Measurements from ENCODE around the gene NRAS.

The NRAS gene

DNA sequence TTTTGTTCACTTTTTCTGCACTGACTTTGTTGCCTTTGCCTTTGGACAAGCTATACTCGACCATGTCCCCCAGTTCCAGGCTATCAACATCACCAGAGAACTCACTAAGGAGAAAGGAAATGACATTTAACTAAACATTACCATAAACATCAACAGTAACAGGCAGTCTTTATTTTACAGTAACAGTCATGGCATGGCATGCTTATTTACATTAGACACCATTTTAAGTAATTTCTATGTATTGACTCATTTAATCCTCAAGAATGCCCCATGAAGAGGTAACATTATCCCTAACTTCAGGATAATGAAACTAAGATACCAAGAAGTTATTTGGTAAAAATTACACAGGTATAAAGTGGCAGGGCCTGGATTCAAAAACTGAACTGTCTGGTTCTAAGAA lies 8.7 kb upstream of the NRAS start:
- no peak for DNase-seq

- no peak for DNase-seq
Measured at GRCh38 chr1:114723915-114724314, 7.3 kb upstream of the NRAS start.

- no peak for DNase-seq
Measured at GRCh38 chr1:114723457-114723856, 6.9 kb upstream of the NRAS start.

DNA sequence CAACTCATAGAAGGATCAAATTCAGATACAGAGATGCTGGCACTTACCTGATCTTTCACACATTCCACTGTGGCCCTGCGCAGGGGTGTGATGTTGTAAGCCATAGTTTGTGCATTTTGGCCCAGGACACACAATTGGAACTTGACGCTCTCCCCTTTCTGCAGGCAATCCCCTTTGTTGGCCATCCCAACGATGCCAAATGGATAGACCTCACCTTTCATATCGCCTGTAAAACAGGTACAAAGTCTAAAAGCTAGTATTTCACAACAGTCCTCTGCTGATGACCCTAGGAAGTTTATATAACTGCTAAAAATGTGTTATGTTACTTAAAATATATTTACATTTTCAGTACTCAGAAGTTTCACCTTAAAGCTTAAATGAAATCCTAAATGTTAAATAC lies 3.9 kb upstream of the NRAS start:
- DNase-seq = no peak

GRCh38 chr1:114719424-114719787 lies 2.8 kb upstream of the NRAS start:
- no peak for DNase-seq

DNA sequence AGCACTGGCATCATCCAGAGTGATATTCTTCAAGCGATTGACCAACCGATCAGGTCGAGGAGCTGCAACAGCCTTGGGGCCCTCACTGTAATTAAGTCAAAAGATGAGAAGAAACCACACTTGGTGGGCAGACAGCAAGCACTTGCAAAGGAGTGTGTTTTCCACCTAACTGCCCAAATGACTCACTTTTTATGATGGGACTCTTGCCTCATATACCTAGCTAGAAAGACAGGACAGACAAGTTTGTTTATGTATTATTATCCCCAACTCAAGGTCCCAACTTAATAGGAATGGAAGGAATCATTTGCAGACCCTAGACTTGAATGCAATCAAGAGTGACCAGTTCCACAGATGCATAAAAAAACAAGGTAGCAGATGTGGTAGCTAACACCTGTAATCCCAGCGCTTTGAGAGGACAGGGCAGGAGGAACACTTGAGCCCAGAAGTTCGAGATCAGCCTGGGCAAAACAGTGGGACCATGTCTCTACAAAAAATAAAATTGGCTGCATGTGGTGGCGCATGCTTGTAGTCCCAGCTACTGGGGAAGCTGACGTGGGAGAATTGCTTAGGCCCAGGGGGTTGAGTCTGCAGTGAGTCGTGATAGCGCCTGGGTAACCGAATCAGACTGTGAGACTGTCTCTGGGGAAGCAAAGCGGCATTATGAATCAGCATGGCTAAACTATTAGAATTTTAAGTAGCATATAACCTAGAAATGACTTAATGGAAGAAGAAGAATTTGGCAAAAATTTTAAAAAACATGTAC lies 2.3 kb upstream of the NRAS start:
- no peak for DNase-seq

GRCh38 chr1:114715952-114716303 lies 643 bp downstream of the NRAS start:
- DNase-seq = no peak

DNA sequence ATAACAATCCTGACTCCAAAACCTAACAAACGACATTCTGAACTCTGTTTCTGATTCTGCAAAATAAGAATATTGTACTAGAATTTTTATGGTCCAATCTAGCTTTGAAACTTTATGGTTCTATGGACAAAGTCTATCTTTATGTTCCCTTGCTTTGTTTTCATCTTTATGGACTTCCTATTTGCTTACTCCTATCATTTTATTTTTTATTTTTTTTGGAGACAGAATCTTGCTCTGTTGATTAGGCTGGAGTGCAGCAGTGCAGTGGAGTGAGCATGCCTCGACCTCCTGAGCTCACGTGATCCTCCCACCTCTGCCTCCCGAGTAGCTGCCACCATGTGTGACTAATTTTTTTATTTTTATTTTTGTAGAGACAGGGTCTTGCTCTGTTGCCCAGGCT lies 3.6 kb downstream of the NRAS start:
- no peak for DNase-seq

- DNase-seq = no peak
Measured at GRCh38 chr1:114710360-114710759, 6.2 kb downstream of the NRAS start.

DNA sequence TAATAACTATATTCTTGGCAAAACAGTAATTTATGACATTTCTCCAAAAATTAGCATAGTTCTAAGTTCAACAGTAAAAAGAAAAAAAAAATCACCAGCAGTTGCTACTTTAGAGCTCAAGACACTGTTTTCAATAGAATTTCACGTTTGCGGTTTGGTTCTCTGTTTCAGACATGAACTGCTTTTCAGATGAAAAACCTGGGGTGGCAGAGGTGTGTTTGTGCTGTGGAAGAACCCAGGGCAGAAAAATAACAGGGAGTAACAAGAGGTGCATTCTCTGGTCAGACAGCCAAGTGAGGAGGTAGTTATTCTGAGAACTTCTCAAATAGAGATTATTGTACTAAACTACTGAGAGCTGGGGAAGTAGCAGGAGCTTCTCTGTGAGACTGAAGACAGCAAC lies 9.0 kb downstream of the NRAS start:
- no peak for DNase-seq

DNA sequence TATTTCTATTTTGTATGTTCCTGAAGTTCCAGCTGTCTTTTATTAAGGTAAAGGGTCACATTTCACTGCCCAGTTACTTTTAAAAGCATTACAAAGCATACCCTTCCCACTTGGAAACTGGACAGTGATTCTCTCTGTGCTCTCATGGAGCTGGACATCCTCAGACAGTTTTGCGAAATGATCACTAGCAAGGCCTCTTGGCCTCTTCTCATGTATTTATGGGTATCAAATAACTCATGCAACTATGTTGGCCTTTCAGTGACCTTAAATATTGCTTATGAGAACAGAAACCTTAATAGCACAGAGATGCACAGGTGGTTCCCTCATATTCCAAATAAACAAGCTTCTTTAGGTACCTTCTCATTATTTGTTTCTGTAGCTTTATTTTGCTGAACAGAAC lies 13.3 kb downstream of the NRAS start:
- no peak for DNase-seq

DNA sequence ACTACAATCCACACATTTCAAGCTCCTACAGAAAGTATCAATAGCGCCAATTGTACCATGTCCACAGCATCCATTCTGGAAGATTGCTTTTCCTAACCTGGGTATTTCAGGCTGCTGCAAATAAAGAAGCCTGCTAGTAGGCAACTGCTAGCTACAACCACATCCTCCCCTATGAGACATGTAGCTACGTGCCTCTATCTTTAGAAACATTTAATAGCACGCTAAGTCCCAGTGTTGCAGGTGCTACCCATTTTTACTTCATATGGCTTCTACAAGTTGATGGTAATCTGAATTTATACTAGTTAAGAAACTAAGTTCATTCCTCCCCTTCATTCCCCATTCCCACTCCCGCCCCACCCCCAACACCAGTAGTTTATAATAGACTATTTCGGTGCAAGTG lies 13.8 kb downstream of the NRAS start:
- no peak for DNase-seq

- DNase-seq = no peak
Measured at GRCh38 chr1:114701931-114702330, 14.6 kb downstream of the NRAS start.

DNA sequence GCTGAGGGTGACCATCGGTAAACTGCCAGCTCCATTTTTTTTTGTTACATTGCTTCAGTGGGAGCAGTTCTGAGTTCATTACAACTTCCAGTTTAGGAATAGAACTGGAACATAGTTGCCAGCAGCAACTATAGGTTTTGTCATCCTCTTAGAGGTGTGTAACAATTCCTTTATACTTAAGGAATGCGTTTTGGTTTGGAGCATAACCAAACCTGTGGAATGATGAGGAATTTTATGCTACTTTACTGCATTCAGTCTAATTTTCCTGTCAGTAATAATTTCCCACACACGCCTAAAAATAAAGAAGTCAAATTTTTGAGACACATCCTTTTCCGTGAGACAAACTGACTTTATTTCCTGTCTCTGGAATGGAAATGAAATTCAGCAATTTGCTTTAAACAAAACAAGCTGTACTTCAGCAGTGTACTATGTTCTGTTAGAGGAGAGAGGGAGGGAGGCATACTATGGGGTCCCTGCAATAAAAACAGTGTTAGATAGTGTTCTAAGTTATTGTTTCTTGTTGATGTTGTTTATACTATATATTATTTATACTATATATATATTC lies 16.5 kb downstream of the NRAS start:
- DNase-seq = no peak

- DNase-seq = no peak
Measured at GRCh38 chr1:114696810-114697209, 19.8 kb downstream of the NRAS start.

GRCh38 chr1:114695430-114696058 lies 21.0 kb downstream of the NRAS start, which contains the start of gene AMPD1:
Gene AMPD1, minus strand, starts transcription at chr1:114695546. Its CDS starts 75 bp downstream, at chr1:114695471.
- DNase-seq = no peak

GRCh38 chr1:114694540-114695310 lies 21.8 kb downstream of the NRAS start:
- no peak for DNase-seq

GRCh38 chr1:114692947-114693346 lies 23.6 kb downstream of the NRAS start:
- DNase-seq = no peak

DNA sequence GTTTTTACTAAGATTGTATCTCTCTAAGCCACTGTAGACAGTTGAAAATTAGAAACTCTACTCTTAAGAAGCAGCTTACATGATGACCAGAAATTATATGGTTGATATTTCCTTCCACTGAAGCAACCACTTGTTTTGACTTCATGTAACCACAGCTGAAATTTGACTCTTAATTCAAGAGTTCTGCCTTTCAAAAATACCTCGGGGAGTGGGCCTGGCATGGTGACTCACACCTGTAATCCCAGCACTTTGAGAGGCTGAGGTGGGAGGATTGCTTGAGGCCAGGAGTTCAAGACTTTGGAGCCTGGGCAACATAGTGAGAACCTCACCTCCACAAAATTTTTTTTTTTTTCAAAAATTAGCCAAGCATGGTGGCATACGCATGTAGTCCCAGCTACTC lies 25.5 kb downstream of the NRAS start:
- no peak for DNase-seq

- DNase-seq = no peak
Measured at GRCh38 chr1:114690148-114690547, 26.4 kb downstream of the NRAS start.

DNA sequence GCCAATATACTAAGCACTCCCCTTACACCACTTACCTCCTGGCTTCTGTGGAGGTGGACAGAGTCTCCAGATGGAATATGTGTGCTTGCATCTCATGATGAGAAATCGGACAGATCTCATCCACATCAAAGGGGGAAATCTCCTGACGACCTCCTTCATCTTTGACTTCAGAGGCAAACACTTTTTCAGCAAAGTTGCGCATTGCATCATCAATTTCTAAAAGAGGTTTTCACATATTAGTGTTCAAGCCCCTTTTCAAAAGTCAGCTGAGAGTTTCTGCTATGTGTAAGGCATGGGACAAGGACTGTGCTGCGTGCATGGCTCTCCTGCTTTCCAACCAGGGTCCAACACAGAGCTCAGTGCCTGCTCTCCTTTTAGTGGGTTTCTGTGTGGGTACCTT lies 28.0 kb downstream of the NRAS start:
- DNase-seq = no peak

DNA sequence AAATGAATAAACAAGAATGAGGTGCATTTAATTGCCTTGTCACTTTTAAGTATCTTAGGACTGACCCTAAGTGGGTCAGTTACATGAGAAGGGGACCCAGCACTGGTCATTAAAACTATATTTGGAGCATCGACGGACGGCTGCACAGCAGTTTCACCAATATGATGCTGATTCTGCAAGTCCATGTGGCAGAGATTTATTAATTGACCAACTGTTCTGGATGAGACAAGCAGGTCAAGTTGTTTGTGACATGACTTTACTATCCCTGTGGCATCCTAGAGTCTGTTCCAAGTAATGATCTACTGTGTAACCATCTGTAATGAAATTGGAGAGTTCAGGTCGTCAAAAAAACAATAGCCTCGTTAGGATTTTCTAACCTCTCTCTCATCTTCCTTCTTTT lies 30.7 kb downstream of the NRAS start:
- DNase-seq = no peak

- no peak for DNase-seq
Measured at GRCh38 chr1:114677691-114678090, 38.9 kb downstream of the NRAS start.

DNA sequence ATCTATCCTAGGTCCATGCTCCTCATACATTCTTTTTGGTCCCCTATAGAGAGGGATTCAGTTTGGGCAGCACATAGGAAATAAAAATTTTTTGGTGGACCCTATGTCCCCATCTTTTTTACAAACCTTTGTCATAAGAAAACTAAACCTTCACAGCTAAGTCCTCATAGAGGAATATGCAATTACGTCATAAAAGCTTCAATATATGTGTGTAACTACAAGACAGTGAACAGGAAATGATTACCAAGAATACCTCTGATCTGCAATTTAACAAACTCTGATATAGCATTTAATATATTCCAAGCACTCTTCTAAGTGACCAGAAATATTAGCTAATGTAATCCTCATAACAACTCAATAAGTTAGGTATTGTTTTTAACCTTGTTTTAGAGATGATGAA lies 40.5 kb downstream of the NRAS start:
- no peak for DNase-seq

Data from CD4-positive, alpha-beta T cell treated with Interleukin-6 for 4 hours (primary cell).